HG02678 (cell line): ENCODE measurements around the gene MRM2.

ENCODE experiments used
- ATAC-seq: cut with Tn5 transposase; IDR thresholded peaks from one replicate; pipeline ENCODE4 v1.9.1; 2021; ENCODE audit warnings: mild to moderate bottlenecking, moderate library complexity; ENCODE audit not compliant: unreplicated experiment

The MRM2 gene

DNA sequence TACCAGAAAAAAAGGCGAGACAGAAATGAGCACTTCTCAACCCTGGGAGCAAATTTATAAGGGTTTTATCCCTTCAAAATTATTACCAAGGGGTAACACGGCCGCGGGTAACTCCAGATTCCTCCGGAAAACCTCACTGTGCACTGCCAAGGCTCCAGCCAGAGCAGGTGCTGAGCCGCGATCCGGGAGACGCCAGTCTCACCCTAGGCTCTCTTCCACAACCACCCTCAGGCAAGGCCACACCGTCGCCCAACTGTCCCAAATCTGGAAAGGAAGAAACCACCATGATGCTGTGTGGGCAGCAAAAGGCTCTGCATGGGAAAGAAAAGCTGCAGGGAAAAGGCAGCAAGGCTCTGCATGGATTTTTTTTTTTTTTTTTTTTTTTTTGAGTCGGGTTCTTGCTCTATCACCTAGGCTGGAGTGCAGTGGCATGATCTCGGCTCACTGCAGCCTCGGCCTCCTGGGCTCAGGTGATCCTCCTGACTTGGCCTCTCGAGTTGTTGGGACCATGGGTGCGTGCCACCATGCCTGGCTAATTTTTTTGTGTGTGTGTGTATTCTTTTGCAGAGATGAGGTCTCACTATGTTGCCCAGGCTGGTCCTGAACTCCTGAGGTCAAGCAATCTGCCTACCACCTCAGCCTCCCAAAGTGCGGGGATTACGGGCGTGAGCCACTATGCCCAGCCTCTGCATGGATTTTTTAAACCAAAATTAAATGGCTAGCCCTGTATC lies 48.3 kb downstream of the MRM2 start:
- ATAC-seq: no peak

DNA sequence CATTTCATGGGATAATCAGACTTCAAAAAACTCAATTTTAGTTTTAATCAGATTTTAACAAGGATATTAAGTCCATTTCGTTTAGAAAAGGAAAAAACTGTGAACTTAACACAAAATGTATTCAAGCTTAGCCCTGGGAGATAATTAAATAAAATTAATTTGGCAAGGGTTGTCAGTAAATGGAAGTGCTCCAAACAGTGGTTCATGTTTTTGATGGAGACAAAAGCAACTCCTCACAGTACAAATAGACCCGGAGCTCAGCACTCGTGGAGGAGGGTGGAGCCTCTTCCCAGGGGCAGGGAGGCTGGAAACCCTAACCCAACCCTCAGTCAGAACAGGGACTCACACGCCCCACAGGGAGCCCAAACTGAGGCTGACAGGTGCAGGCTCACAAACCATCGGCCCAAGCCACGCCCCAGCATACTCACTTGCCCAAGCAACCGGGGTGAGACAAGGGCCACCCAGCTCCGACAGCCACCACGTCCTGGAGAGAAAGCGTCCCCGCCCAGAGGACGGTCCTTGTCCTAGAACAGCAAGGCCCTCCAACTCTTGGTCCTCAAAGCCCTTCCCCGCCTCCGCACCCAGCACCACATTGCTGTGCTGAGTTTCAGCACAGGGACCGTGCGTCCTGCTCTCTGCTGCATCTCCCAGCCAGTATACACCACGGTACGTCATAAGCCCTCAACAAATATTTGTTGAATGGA lies 49.0 kb downstream of the MRM2 start:
- ATAC-seq: no peak

DNA sequence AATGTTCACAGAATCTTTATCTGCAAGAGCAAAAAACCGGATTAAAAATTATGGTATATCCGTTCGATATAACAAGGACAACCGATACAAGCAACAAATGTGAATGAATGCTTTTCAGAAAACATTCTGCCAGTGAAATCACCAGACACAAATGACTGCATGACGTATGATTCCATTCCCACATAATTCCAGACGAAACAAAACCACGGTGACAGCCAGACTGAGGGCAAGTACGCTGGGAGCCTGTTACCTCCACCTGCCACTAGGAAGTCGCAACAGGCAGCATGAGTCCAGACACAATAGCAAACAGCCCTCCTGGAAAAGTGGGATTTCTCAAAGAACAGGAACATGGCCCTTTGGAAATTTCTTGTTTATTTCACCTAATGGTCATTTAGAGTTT lies 51.0 kb downstream of the MRM2 start:
- ATAC-seq: no peak

- ATAC-seq: no peak
These were observed 51.5 kb downstream of the MRM2 start for GRCh38 chr7:2190531-2190930.

DNA sequence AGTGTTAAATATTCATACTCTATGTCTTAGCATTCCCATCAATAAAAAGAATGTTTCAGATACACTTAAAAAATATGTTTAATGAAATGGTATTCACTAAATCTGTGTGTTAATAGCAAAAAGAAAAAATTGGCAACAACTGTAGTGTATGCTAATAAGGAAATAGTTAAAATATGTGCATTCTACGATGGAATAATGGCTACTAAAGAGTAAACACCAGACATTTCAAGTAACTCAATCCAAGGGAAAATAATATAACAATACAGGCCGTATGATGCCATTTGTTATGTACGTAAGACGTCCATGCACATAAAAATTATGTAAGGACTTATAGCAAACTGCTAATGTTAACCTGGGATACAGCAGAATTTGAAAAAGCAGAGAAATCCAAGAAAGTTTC lies 55.8 kb downstream of the MRM2 start:
- ATAC-seq: no peak

GRCh38 chr7:2185715-2186114 lies 56.3 kb downstream of the MRM2 start:
- ATAC-seq: no peak
